OCI-LY7 (cell line): Measurements from ENCODE around the gene PATJ. TPM values are rescaled to one million over a fixed set of nuclear protein-coding genes. Genes with fewer than 3 reads are reported as not detected.

Source experiments
- BruUV-seq: library from RNA; stranded (reverse); fragments of 400-500 nt; replicated peaks from 2 replicates; lab custom pipeline; 2021; lab: Mats Ljungman, UMichigan
- CTCF ChIA-PET: fragments of 300-600 bp; sonication (Branson Sonifier 250); formaldehyde crosslinking; loops from one replicate; lab custom pipeline; 2022; ENCODE audit warnings: antibody characterized with exemption; ENCODE audit not compliant: unreplicated experiment; lab: Charles Lee
- POLR2A ChIA-PET: fragments of 300-600 bp; sonication (Branson Sonifier 250); formaldehyde crosslinking; loops from one replicate; lab custom pipeline; 2022; ENCODE audit warnings: antibody characterized with exemption; lab: Charles Lee
- DNase-seq: peaks from one replicate; pipeline ENCODE4 v3.0.0-alpha.2; 2015; ENCODE audit warnings: low spot score
- H2AFZ ChIP-seq: fragments of 200-600 bp; sonication (generic), shearing (Covaris generic); 2 replicates; pipeline ENCODE4 v1.6.1; 2014; ENCODE audit warnings: mild to moderate bottlenecking, antibody characterized with exemption, low read length, moderate library complexity
- H3K27ac ChIP-seq: fragments of 200-600 bp; sonication (generic); 2 replicates; pipeline ENCODE4 v1.5.1; 2014; ENCODE audit warnings: mixed run types, low read depth, mild to moderate bottlenecking, moderate library complexity, low read length, inconsistent platforms; ENCODE audit not compliant: poor library complexity, severe bottlenecking
- H3K36me3 ChIP-seq: fragments of 200-600 bp; sonication (generic); 2 replicates; pipeline ENCODE4 v1.6.1; 2014; ENCODE audit warnings: mild to moderate bottlenecking, antibody characterized with exemption, low read length, moderate library complexity, mixed read lengths; ENCODE audit not compliant: insufficient read depth
- H3K4me1 ChIP-seq: fragments of 200-600 bp; sonication (generic); 2 replicates; pipeline ENCODE4 v1.5.1; 2014; ENCODE audit warnings: mild to moderate bottlenecking, low read length; ENCODE audit not compliant: insufficient read depth, poor library complexity, severe bottlenecking
- H3K4me2 ChIP-seq: fragments of 200-600 bp; sonication (generic); 2 replicates; pipeline ENCODE4 v1.6.1; 2014; ENCODE audit warnings: mild to moderate bottlenecking, low read length
- H3K4me3 ChIP-seq: fragments of 200-600 bp; sonication (generic); 2 replicates; pipeline ENCODE4 v1.5.1; 2014; ENCODE audit warnings: mild to moderate bottlenecking, low read depth, low read length; ENCODE audit not compliant: poor library complexity, severe bottlenecking
- H3K79me2 ChIP-seq: fragments of 200-600 bp; sonication (generic); 2 replicates; pipeline ENCODE4 v1.6.1; 2016; ENCODE audit warnings: low read depth, mild to moderate bottlenecking, low read length, moderate library complexity, mixed read lengths; ENCODE audit not compliant: insufficient read depth
- H3K9me2 ChIP-seq: fragments of 200-600 bp; sonication (generic); 2 replicates; pipeline ENCODE4 v1.6.1; 2016; ENCODE audit warnings: mild to moderate bottlenecking, low read length, mixed read lengths; ENCODE audit not compliant: insufficient read depth
- H3K9me3 ChIP-seq: fragments of 200-600 bp; sonication (generic); 2 replicates; pipeline ENCODE4 v1.6.1; 2014; ENCODE audit warnings: mild to moderate bottlenecking, mixed run types, low read length, mixed read lengths
- H4K20me1 ChIP-seq: fragments of 200-600 bp; sonication (generic); 2 replicates; pipeline ENCODE4 v1.6.1; 2014; ENCODE audit warnings: mild to moderate bottlenecking, antibody characterized with exemption, low read length, moderate library complexity, mixed read lengths; ENCODE audit not compliant: insufficient read depth
- EZH2phosphoT487 ChIP-seq: fragments of 200-600 bp; sonication (generic); IDR thresholded peaks from 2 replicates; pipeline ENCODE4 v1.6.1; 2018; ENCODE audit warnings: low read depth, borderline replicate concordance, mild to moderate bottlenecking, mixed run types, antibody characterized with exemption, low read length, moderate library complexity, mixed read lengths
- intact Hi-C: fragments of 100-400 bp; cut with micrococcal nuclease; formaldehyde crosslinking; loops from one replicate; pipeline ENCODE4 v1.10.0; 2022; ENCODE audit not compliant: unreplicated experiment
- total RNA-seq, 2 experiments: library from RNA; depleted of rRNA in 1 of 2; stranded (reverse); fragments of >200 nt in 1 of 2; shearing (Covaris generic) in 1 of 2; gene quantifications; 2 replicates each; pipeline ENCODE4 v1.2.3, GENCODE V29; 2014 to 2022
- TF ChIP-seq, protein P1 (sequence below): fragments of 200-600 bp; sonication (generic); conservative IDR thresholded peaks from 2 replicates; pipeline ENCODE4 v1.5.1; 2014; ENCODE audit warnings: mild to moderate bottlenecking, antibody characterized with exemption, low read length, moderate library complexity, mixed read lengths

The PATJ gene
- total RNA-seq, 2 experiments from 2014 or later = 0.95 to 4.0 TPM

DNA sequence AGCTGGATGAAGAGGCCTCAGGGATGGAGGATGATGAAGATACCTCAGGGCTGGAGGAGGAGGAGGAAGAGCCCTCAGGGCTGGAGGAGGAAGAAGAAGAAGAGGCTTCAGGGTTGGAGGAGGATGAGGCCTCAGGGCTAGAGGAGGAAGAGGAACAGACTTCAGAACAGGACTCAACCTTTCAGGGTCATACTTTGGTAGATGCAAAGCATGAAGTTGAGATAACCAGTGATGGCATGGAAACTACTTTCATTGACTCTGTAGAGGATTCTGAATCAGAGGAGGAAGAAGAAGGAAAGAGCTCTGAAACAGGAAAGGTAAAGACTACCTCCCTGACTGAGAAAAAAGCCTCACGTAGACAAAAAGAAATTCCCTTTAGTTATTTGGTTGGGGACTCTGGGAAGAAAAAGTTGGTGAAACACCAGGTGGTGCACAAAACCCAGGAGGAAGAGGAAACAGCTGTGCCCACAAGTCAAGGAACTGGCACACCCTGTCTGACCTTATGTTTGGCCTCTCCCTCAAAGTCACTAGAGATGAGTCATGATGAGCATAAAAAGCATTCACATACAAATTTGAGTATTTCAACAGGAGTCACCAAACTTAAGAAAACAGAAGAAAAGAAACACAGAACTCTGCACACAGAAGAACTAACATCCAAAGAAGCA is 467.8 kb downstream of the PATJ start:
- DNase-seq = no peak
- H3K4me1 ChIP-seq = no peaks in the 10 kb centered on the region
- intact Hi-C loops = no loop called here
- no peaks in the 10 kb centered on the region for H3K9me2 ChIP-seq
- no peak overlapping the region for H3K27ac ChIP-seq
- H2AFZ ChIP-seq = no peak overlapping the region
- no peaks in the 10 kb centered on the region for H3K36me3 ChIP-seq
- peaks cover 7% of the 10 kb centered on the region; the same call in 1 of the 2 replicates for H3K9me3 ChIP-seq
- no TSS peak for BruUV-seq
- ChIA-PET POLR2A (interaction anchor here (0.5 to 0.6 kb wide), 3 partner anchors 61 to 1810 kb away, joined by 3 to 4 read pairs (median 3); no protein-coding TSS in a partner anchor), CTCF (no interaction called here)
- H3K4me3 ChIP-seq = no peak overlapping the region
- TF ChIP-seq, protein P1, sequence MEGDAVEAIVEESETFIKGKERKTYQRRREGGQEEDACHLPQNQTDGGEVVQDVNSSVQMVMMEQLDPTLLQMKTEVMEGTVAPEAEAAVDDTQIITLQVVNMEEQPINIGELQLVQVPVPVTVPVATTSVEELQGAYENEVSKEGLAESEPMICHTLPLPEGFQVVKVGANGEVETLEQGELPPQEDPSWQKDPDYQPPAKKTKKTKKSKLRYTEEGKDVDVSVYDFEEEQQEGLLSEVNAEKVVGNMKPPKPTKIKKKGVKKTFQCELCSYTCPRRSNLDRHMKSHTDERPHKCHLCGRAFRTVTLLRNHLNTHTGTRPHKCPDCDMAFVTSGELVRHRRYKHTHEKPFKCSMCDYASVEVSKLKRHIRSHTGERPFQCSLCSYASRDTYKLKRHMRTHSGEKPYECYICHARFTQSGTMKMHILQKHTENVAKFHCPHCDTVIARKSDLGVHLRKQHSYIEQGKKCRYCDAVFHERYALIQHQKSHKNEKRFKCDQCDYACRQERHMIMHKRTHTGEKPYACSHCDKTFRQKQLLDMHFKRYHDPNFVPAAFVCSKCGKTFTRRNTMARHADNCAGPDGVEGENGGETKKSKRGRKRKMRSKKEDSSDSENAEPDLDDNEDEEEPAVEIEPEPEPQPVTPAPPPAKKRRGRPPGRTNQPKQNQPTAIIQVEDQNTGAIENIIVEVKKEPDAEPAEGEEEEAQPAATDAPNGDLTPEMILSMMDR = no peak
- TF ChIP-seq EZH2phosphoT487 = no peak
- H4K20me1 ChIP-seq = no peaks in the 10 kb centered on the region
- H3K79me2 ChIP-seq = no peaks in the 10 kb centered on the region
- no peak overlapping the region for H3K4me2 ChIP-seq

DNA sequence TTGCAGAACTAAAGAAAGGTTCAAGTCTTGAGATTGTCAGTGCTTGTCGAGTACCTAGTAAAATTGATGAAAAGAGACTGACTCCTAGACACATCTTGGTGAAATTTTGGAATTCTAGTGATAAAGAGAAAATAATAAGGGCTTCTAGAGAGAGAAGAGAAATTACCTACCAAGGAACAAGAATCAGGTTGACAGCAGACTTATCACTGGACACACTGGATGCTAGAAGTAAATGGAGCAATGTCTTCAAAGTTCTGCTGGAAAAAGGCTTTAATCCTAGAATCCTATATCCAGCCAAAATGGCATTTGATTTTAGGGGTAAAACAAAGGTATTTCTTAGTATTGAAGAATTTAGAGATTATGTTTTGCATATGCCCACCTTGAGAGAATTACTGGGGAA is 468.7 kb downstream of the PATJ start:
- Histone ChIP-seq H3K79me2 (no peaks in the 10 kb centered on the region), H3K4me1 (no peaks in the 10 kb centered on the region), H3K27ac (no peak overlapping the region), H3K4me3 (no peak overlapping the region), H3K4me2 (no peak overlapping the region), H3K9me2 (no peaks in the 10 kb centered on the region), H3K9me3 (peaks cover 7% of the 10 kb centered on the region; the same call in 1 of the 2 replicates), H3K36me3 (no peaks in the 10 kb centered on the region), H2AFZ (no peak overlapping the region), H4K20me1 (no peaks in the 10 kb centered on the region)
- intact Hi-C loops = no loop called here
- TF ChIP-seq, protein P1 = no peak
- no TSS peak for BruUV-seq
- ChIA-PET CTCF (no interaction called here), POLR2A (no interaction called here)
- no peak for DNase-seq

DNA sequence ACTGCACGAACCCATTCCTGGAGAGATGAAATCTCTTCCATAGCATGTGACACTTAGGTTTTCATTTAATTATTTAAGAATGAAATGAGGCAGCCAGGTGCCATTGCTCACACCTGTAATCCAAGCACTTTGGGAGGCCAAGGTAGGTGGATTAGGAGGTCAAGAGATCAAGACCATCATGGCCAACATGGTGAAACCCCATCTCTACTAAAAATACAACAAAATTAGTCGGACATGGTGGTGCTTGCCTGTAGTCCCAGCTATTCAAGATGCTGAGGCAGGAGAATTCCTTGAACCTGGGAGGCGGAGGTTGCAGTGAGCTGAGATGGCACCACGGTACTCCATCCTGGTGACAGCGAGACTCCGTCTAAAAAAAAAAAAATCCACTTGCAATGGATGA is 470.1 kb downstream of the PATJ start:
- Histone ChIP-seq H3K4me2 (no peak overlapping the region), H4K20me1 (no peaks in the 10 kb centered on the region), H3K79me2 (no peaks in the 10 kb centered on the region), H3K36me3 (no peaks in the 10 kb centered on the region), H3K4me1 (no peaks in the 10 kb centered on the region), H3K4me3 (no peak overlapping the region), H3K9me2 (no peaks in the 10 kb centered on the region), H2AFZ (no peak overlapping the region), H3K27ac (no peak overlapping the region), H3K9me3 (peaks cover 7% of the 10 kb centered on the region; the same call in 1 of the 2 replicates)
- no TSS peak for BruUV-seq
- TF ChIP-seq, protein P1 = no peak
- TF ChIP-seq EZH2phosphoT487 = no peak
- ChIA-PET CTCF (no interaction called here), POLR2A (no interaction called here)
- DNase-seq = no peak
- intact Hi-C loops = no loop called here
